Stimulated activated CD8-positive, alpha-beta memory T cell treated with anti-CD3 and anti-CD28 coated beads, Interleukin-4, amount 100 ng/mL, for 48 hours (primary cell): ENCODE data around the gene CDH16.
A peak's percentile ranks its signal among the peaks of the same experiment; 100 is the strongest.
"Not testable (repeated sequence)": the region's sequence is repeated elsewhere in the genome, so short reads cannot be mapped to it uniquely, and the experiment has no call there.

Experiments used
- DNase-seq: peaks from one replicate; pipeline ENCODE4 v3.0.0-alpha.2; 2020

Gene CDH16

DNA sequence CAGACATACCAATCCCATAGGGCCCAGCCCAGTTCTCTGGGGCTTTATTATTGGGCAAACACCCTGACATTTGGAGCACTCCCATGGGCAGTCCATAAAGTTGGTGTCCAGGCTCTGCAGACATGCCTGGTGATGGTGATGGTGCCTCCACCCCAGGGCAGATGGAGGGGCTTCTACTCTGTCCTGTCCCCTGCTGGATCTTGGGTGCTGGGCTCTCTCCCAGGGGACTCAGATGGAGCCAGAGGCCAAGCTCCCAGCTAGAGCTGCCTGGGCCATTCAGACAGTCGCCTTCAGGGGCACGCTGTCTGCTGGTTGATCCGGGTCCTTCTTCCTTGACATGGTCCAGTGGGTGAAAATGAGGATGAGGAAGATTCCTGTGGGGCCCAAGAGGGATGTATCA is 10.6 kb downstream of the CDH16 start:
- DNase-seq, result no peak

DNA sequence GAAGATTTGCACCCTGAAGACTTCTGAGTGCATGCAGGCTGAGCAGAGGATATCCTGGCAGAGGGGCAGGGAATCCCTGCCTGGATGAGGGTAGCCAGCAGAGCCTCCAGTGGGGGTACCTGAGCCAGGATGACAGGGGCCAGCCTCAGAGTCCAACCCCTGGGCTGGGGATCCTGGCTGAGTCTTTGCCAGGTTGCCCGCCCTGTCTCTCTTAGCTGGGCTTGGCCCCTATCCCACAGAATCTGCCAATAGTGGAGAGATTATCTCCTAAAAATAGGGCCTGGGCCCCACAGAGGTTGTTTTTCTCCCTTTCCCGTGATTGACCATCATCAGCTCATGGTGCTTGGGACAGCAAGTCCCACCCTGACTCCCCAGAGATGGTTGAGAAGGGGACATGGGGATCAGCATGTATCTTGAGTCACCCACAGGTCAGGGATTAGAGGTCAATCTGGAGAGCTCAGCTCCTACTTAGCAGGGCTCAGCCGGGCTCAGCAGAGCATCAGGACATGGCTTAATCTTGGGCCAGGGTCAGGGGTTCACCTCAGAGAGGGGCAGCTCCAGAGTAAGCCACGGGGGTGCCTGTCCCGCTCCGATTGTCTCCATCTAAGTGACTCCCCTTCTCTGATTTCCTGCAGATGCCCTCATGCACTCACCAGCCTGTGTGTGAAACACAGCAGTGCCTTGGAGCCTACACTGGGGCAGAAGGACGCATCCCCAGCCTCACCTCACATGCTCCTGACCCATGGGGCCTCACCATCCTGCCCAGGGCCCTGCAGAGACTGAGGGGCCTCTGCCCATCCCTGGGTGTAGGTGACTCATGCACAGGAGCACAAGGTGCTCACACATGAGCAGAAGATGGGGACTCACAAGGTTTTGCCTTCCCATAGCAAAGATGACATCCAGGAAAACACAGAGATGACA is 11.5 kb downstream of the CDH16 start:
- no peak for DNase-seq

DNA sequence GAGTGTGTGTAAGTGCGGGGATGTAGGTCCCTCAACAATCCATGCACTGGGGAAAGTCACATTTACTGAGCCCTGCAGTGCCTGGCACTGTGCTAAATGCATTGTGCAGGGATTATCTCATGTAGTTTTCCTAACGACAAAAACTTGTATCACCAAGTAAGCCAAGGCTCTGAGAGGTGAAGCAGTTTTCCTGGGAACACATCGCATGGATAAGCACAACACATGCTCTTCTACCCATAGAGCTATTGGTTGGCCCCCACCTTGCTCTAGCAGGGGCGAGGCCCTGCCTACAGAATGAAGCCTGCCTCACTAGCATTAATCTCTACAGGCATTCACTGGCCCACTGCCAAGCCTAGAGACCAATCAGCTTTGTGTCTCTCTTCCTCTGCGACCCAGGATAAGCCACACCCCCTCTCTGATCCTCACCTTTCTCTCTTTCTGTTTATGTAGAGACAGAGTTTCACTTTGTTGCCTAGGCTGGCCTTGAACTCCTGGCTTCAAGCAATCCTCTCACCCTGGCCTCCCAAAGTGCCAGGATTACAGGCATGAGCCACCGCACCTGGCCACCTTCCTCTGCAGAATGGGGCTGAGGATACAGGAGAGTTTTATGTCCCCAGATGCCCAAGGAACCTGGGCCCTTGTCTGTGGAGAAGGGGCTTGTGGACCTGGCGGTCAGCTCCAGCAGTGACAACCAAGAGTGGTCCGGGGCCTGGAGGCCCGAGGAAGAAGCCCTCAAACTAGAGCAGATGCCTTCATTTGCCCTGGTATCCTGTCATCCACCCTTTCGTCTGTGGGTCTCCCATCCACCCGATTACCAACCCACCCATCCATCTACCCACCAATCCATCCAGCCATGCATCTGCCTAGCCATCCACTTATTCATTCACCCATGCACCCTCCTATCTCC is 12.8 kb downstream of the CDH16 start:
- DNase-seq, result peak; percentile 47

DNA sequence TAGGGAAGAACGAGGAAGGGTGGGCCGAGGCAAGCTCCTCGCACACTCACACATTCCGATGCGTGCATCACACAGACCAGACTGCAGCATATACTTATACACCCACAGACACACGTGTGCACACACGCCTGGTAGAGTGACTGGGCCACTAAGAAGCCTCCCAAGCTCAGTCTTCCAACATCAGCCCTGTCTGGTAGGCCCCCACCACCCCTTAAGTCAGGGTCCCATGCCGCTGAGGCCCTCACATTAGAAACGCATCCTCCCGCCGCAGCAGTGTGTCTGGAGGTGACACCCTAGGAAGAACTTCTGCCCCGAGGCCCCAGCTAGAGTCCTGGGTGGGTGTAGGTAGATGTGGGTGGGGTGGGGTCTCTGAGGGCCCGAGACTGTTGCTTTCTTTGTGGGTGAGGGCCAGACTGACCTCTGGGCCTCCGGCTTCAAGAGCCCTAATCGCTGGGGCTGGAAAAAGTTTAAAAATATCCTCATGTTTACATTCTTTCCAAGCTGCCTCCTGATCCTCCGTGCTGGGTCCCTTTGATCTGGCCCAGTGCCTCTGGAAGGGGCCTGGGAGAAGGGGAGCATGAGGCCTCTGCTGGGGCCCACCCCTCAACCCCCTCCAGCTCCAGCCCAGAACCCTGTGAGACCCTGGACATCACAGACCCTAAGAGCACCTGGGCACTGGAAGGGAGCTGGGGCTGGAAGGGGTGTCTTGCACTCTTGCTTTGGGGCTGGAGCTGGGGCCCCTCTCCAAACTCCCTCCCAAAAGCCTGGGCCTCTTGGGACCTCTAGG is 13.6 kb downstream of the CDH16 start:
- no peak for DNase-seq

DNA sequence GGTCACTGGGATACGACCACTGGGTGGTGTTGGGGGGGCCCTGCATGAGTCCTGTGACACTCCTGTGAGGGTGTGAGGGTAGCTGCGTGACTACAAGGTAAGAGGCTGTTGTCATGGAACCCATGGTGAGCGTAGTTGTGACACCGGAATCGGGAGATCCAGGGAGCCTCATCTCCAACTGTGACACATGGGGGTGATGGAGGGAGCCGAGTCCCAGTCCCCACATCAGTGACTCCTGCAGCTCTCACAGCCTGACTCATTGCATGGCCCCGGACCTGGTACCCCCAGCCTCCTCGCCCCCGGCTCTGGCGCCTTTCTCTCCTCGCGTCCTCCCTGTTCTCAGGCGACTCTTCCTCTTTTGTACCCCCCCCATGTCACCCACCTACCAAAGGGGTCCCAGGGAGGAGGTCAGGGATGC is 14.2 kb downstream of the CDH16 start:
- DNase-seq, result no peak

DNA sequence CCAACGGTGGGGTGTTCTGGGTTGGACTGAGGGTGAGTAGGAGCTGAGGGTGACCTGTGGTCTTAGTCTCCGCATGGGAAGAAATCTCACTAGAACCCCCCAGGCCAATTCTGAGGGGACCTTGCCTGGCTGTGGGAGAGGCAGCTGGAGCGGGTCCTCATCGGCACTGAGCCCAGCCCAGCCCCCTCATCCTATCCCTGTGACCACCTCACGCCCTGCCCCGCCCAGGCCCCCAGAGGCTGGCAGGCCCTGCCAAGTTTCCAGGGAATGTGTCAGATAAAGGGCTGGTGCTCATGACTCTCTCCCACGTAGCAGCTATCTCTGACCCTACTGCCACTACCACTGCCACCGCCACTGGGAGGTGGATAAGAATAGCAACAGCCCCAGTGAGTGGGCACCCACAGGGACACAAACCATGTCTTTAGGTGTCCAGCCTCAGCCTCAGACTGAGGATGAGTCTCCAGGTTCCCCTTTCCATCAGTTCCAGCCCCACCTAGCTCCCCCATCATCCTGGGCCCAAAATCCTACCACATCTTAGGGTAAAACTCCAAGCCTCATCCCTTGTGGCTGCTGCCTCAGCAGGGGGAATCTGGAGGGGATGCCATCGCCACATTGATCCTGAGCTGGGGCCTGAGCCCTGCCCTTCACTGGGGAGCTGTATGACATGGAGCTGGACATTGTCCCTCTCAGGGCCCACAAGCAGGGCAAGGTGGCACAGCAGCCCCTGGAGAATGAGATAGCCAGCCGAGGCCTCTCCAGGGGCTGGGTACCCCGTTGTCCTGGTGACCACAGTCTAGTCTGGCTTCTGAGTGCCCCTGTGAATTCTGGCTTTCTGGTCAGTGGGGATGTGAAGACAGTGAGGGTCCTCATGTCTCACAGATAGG is 14.9 kb downstream of the CDH16 start:
- DNase-seq, result no peak

DNA sequence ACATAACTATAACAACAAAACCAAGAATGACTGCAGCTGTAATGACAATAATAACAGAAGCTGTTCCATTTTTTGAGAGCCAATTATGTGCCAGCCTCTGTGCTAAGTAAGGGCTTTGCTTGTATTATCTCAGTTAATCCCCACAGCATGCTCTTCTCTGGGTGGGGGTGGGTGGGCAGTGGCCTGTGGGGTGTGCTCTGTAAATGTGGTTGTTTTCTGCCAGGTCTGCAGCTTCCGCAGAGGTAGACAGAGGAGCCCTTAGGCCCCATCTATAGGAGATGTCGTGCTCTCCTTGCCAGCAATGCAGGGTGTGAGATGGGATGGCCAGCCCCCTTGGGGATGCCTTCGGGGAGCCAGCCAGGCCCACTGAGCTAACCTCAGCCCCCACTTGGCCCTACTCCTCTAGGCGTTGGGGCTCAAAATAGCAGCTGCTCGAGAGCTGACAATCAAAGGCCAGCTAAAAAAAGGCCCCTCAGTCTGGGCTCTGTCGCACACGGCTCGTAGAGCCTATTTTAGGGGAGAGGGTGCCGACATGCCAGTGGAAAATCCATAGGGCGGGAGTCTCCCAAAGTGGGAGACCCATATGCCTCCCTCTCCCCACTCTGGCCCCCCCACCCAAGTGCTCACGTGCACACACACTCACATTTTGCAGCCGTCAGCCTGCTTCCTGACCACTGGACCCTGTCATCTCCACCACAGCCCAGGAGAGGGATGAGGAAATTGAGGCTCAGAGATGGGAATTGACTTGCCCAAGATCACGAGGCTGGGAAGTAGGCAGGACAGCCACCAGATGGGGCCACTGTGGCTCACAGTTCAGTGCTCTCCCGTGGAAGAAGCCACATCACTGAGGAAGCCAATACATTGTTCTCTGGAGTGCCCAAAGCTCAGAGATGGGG is 15.8 kb downstream of the CDH16 start:
- DNase-seq, result no peak

DNA sequence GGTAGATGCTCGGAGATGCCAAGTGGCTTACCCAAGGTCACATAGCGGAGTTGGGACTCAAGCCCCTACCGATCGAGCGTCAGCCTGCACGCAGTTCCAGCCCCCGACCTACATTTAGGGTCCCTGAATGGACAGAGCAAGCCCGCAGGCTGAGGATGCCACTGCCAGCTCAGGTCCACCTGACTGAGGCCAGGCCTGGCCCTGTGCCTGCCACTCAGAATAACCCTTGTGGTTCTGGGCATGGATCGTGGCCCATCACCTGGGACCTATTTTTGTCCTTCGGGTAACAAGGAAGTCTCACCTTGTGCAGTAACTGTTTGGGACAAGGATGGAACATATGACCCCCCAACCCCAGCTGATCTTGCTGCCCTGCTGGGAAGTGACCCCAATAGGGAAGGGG is 17.1 kb downstream of the CDH16 start:
- DNase-seq, result no peak

DNA sequence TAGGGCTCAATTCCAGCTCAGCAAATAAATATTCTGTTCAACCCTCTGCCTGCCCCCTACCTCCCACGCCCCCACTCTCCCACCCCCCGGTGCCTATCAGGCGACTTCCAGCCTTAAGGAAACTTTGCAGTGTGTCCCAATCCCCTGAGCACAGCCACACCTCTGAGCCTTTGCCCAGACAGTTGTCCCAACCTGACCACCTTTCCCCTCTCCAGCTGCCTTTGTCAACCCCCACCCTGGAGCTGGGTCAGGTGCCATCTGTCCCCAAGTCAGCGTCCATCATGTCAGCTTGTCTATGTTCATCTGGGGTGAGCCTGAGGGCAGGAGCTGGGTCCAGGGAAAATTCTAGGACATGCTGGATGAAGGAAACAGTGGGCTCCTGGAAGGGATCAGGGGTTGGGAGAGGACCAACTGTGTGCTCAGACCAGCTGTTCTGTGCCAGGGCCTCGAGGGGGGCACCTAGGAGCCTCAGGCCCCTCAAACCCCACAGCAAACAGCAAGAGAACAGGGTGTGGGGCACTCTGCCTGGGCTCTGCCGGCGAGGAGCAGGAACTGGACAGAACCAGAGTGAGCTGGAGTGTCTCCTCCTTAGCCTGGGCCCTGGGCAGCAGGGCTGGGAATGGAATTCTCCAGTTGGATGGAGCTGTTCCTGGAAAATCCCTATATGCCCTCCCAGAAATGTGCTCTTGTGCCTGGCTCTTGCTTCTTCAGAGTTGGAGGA is 17.8 kb downstream of the CDH16 start:
- no peak for DNase-seq

DNA sequence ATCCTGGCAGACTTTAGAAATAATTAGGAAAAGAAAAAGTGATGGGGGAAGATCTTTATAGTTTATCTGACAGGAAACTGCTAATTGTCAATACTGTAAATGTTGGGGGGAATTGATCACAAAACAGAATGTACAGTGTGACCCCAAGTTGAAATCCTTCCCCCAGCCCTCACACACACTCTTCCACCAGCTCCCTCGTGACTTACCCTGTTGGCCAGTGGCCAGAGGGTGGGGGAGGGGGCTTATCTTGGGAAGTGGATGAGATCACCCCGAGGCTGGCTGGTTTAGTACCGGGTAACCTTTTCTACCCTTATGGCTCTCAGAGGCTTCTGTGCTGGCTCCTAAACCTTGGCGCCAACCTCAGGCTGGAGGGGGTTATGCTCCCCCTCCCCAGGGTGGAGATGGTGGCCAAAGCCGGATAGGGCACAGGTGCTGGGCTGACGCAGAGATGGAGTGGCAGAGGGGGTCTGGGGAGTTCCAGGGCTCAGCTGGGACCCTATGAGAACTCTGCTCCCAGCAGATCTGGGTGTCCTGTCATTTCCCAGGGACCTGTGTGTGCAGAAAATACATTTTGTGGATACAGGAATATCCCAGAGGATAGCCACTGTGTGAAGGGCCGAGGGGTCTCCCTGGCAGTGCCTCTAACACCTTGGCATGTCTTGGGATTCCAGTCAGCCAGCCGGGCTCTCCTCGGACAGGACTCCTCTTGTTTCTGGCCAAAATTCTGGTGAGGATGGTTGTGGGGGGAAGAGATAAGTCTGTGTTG is 18.6 kb downstream of the CDH16 start:
- DNase-seq, result no peak

DNA sequence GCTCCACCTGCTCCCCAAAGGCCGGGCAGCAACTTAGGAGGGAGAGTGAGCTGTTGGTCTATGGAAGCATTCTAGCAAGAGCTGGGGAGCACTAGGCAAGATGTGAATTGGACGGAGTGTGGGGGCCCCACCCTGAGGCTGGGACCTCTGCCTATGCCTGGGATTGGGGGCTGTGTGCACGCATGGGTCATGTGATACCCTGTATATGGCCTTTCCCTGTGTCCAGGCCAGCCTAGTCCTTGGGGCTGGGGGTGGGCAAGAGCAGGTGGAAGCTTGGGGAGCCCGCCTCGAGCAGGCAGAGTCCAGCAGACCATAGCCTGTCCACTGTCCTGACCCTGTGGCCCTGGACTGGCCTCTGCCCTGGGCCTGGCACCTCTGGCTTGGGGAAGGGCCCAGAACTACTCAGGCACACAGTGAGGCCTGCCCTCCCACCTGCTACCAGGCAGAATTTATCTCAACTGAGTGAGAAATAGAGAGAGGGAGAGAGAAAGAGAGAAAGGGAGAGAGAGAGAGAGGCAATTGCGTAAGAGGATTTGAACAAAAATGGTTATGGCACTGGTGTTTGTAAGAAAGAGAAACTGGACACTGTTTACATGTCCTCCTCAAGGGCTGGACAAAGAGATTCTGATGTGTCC is 19.3 kb downstream of the CDH16 start:
- DNase-seq, result no peak

DNA sequence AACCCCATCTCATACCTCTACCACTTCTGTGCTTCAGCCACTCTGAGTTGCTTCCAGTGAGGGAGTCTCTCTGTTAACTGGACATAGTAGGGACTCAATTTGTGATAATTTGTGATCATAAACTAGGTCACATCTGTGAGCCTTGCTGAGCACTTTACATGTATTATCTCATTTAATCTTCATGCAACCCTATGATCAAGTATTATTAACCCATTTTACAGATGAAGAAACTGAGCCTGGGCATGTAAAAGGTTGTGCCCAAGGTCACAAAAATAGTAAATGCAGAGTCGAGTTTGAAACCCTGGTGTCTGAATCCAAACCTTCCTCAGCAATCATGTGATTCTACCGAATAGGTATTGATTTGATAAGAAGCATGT is 19.8 kb downstream of the CDH16 start:
- DNase-seq, result no peak

DNA sequence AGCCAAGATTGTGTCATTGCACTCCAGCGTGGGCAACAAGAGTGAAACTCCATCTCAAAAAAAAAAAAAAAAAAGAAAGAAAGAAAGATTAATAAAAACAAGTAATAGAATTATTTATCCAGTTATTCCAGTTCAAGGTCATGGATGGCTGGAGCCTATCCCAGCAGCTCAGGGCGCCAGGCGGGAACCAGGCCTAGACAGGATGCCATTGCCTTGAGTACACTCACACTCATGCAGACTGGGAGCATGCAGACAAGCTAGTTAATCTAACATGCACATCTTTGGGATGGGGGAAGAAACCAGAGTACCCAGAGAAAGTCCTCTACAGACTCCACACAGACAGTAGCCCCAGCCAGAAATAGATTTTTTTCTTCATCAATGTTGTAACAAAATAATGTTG is 20.5 kb downstream of the CDH16 start:
- DNase-seq, result no peak

DNA sequence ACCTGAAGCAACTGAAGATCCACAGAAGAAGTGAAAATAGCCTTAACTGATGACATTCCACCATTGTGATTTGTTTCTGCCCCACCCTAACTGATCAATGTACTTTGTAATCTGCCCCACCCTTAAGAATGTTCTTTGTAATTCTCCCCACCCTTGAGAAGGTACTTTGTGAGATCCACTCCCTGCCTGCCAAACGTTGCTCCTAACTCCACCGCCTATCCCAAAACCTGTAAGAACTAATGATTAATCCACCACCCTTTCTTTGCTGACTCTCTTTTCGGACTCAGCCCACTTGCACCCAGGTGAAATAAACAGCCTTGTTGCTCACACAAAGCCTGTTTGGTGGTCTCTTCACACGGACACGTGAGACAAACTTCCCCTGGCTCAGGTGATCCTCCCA is 22.0 kb downstream of the CDH16 start:
- not testable (repeated sequence) for DNase-seq

DNA sequence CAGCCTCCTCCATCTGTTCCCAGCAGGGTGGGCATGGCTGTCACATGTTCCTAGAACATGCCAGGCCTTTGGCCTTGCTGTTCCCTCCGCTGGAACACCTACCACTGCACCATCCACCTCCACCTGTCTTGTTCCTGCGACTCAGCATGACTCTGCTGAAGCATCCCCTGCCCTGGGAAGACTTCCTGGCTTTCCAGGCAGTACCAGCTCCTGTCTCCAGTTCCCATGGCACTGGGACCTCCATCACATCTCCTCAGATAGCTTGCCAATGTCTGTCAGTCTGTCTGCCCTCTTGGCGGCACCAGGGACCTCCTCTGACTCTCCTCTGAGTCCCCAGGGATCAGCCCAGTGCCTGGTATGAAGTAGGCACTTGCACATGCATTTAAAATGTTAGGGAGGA is 22.7 kb downstream of the CDH16 start:
- DNase-seq, result no peak

DNA sequence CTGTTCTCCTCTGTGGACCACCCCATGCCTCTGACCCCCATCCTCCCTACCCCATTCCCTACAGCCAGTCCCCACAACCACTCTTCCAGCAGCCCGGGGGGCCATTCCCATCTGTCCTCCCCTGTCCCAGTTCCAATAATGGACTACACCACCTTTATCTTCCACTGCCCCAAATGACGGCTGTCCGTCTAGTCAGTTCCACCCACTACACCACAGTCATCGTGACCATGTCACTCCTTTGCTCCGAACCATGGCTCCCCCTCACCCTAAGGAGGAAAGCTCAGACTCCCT is 23.1 kb downstream of the CDH16 start:
- DNase-seq, result no peak

DNA sequence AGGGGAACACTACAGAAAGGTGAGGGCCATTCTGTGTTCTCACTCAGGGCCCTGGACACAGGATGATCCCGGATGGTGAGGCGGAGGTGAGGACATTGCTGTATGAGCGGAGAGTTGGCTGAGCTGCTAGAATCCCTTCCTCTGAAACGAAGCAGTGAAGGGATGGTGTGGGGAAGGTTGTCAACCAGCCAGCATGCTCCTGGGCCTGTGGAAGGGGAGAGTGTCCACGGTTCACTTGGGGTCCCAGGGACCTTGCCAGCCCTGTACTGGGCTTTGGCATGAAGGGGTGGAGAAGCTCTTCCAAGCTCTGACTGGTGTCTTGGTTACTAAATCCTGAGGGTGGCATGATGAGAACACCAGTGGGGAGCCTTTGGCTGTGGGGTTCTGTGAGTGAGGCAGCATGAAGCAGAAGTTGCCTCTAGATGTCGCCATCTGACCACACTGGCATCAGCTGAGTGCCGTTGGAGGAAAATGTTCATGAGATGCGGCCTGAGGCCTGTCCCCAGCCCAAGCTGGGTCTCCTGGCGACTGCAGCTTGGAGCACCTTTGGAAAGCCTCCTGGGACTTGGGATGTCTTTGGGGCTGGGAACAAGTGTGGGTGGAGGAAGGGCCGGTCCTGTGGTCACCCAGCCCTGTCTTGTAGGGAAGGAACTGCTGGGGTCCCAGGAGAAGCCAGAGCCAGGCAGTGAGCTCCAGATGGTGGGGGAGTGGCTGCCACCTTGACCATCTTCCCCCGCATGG is 23.6 kb downstream of the CDH16 start:
- DNase-seq, result peak; percentile 70

DNA sequence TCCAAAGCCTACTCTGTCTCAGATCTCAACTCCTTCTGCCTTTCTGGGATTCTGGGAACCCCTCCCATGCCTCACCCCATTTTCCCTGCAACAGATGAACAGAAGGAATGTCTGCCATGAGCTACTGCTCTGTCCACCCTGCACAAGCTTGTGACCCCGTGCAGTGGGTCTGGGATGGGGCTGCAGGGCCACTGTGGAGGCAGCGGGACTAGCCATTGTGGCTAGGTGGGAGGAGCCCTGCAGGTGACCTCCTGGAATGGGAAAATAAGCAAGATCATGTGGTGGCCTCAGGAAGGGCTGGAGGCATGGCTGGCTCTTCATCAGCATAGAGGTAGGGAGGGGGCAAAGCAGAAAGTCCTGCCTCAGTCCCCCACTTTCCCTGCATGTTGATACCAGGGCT is 24.6 kb downstream of the CDH16 start:
- no peak for DNase-seq

DNA sequence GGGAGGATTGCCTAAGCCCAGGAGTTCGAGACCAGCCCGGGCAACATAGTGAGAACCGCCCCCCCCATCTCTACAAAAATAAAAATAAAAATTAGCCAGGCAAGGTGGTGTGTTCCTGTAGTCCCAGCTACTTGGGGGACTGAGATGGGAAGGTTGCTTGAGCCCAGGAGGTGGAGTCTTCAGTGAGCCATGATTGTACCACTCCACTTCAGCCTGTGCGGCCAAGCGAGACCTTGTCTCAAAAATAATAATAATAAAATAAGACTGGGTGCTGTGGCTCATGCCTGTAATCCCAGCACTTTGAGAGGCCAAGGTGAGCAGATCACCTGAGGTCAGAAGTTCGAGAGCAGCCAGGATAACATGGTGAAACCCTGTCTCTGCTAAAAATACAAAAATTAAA is 26.9 kb downstream of the CDH16 start:
- DNase-seq, result no peak
